ENCODE measurements around the gene CAPS.

Gene CAPS

GRCh38 chr19:5934069-5934401 is 20.0 kb downstream of the CAPS start:
- Histone ChIP-seq H3K9ac (ENCODE audit: low read length) (no peak overlapping the region), H4K20me1 (ENCODE audit: insufficient read depth, low read length) (peaks cover 14% of the 10 kb centered on the region)

GRCh38 chr19:5934774-5935472 is 20.9 kb downstream of the CAPS start:
- H3K9me3 ChIP-seq (ENCODE audit: insufficient read depth, low read length), result no peaks in the 10 kb centered on the region
- no peak overlapping the region for H3K4me2 ChIP-seq (ENCODE audit: low read length)
- H3K4me1 ChIP-seq (ENCODE audit: low read length), result no peaks in the 10 kb centered on the region
- no peak overlapping the region for H2AFZ ChIP-seq (ENCODE audit: low read depth, low read length)
- no peaks in the 10 kb centered on the region for H3K27me3 ChIP-seq (ENCODE audit: low read depth, low read length)
- no peak overlapping the region for H3K9ac ChIP-seq (ENCODE audit: low read length)
- peaks cover 21% of the 10 kb centered on the region for H4K20me1 ChIP-seq (ENCODE audit: insufficient read depth, low read length)
- TF ChIP-seq EZH2phosphoT487 (IDR thresholded peaks at IDR 0.05; ENCODE audit: low read depth), result no peak
- TF ChIP-seq CTCF (IDR thresholded peaks at IDR 0.05; ENCODE audit: low read depth, low read length), result no peak
- H3K79me2 ChIP-seq (ENCODE audit: low read length), result peaks cover 24% of the 10 kb centered on the region; the same call in 1 of the 2 replicates
- no peak overlapping the region for H3K27ac ChIP-seq (ENCODE audit: low read length)
- H3K4me3 ChIP-seq (ENCODE audit: low read length), result no peak overlapping the region
- peaks cover 66% of the 10 kb centered on the region for H3K36me3 ChIP-seq (replicated peaks; ENCODE audit: low read depth, low read length)

More at GRCh38 chr19:5934069-5934401, 20.0 kb downstream of the CAPS start:
- no peaks in the 10 kb centered on the region for H3K9me3 ChIP-seq (ENCODE audit: insufficient read depth, low read length)
- H3K4me2 ChIP-seq (ENCODE audit: low read length), result no peak overlapping the region
- TF ChIP-seq EZH2phosphoT487 (IDR thresholded peaks at IDR 0.05; ENCODE audit: low read depth) (no peak), CTCF (IDR thresholded peaks at IDR 0.05; ENCODE audit: low read depth, low read length) (no peak)
- no peaks in the 10 kb centered on the region for H3K27me3 ChIP-seq (ENCODE audit: low read depth, low read length)
- no peak overlapping the region for H3K27ac ChIP-seq (ENCODE audit: low read length)
- H3K79me2 ChIP-seq (ENCODE audit: low read length), result peaks cover 18% of the 10 kb centered on the region; the same call in 1 of the 2 replicates
- H3K36me3 ChIP-seq (replicated peaks; ENCODE audit: low read depth, low read length), result peaks cover 66% of the 10 kb centered on the region
- H3K4me3 ChIP-seq (ENCODE audit: low read length), result no peak overlapping the region
- H2AFZ ChIP-seq (ENCODE audit: low read depth, low read length), result no peak overlapping the region
- H3K4me1 ChIP-seq (ENCODE audit: low read length), result no peaks in the 10 kb centered on the region; the same call in 1 of the 2 replicates

GRCh38 chr19:5935473-5936291 is 21.6 kb downstream of the CAPS start:
- Histone ChIP-seq H3K36me3 (replicated peaks; ENCODE audit: low read depth, low read length) (peaks cover 67% of the 10 kb centered on the region), H3K4me2 (ENCODE audit: low read length) (no peak overlapping the region), H3K27ac (ENCODE audit: low read length) (no peak overlapping the region), H4K20me1 (ENCODE audit: insufficient read depth, low read length) (peaks cover 22% of the 10 kb centered on the region), H2AFZ (ENCODE audit: low read depth, low read length) (no peak overlapping the region), H3K4me3 (ENCODE audit: low read length) (no peak overlapping the region), H3K9me3 (ENCODE audit: insufficient read depth, low read length) (no peaks in the 10 kb centered on the region), H3K4me1 (ENCODE audit: low read length) (no peaks in the 10 kb centered on the region), H3K79me2 (ENCODE audit: low read length) (peaks cover 29% of the 10 kb centered on the region; the same call in 1 of the 2 replicates), H3K9ac (ENCODE audit: low read length) (no peak overlapping the region), H3K27me3 (ENCODE audit: low read depth, low read length) (no peaks in the 10 kb centered on the region)
- TF ChIP-seq EZH2phosphoT487 (IDR thresholded peaks at IDR 0.05; ENCODE audit: low read depth) (no peak), CTCF (IDR thresholded peaks at IDR 0.05; ENCODE audit: low read depth, low read length) (no peak)

GRCh38 chr19:5936292-5936592 is 22.2 kb downstream of the CAPS start:
- peaks cover 34% of the 10 kb centered on the region; the same call in 1 of the 2 replicates for H3K79me2 ChIP-seq (ENCODE audit: low read length)
- H3K9ac ChIP-seq (ENCODE audit: low read length), result no peak overlapping the region
- H2AFZ ChIP-seq (ENCODE audit: low read depth, low read length), result no peak overlapping the region
- peaks cover 28% of the 10 kb centered on the region for H4K20me1 ChIP-seq (ENCODE audit: insufficient read depth, low read length)
- no peak overlapping the region for H3K27ac ChIP-seq (ENCODE audit: low read length)
- no peak overlapping the region for H3K4me2 ChIP-seq (ENCODE audit: low read length)
- no peaks in the 10 kb centered on the region for H3K9me3 ChIP-seq (ENCODE audit: insufficient read depth, low read length)
- H3K27me3 ChIP-seq (ENCODE audit: low read depth, low read length), result no peaks in the 10 kb centered on the region
- no peaks in the 10 kb centered on the region for H3K4me1 ChIP-seq (ENCODE audit: low read length)
- TF ChIP-seq EZH2phosphoT487 (IDR thresholded peaks at IDR 0.05; ENCODE audit: low read depth), result no peak
- TF ChIP-seq CTCF (IDR thresholded peaks at IDR 0.05; ENCODE audit: low read depth, low read length), result no peak
- H3K4me3 ChIP-seq (ENCODE audit: low read length), result no peak overlapping the region
- peaks cover 69% of the 10 kb centered on the region for H3K36me3 ChIP-seq (replicated peaks; ENCODE audit: low read depth, low read length)
